SK-N-MC (cell line): ENCODE measurements around the gene TMOD1.

ENCODE experiments used
- DNase-seq: peaks from one replicate; pipeline ENCODE4 v3.0.0-alpha.2; 2011; ENCODE audit warnings: low read depth, low spot score
- H3K27ac ChIP-seq: fragments of 200-600 bp; sonication (generic); 2 replicates; pipeline ENCODE4 v1.5.1; 2016; ENCODE audit warnings: mixed run types
- H3K36me3 ChIP-seq: fragments of 200-600 bp; sonication (generic); 2 replicates; pipeline ENCODE4 v1.6.1; 2017; ENCODE audit warnings: antibody characterized with exemption, low read length, mixed read lengths; ENCODE audit not compliant: insufficient read depth
- H3K4me3 ChIP-seq: fragments of 200-600 bp; sonication (generic); 2 replicates; pipeline ENCODE4 v1.5.1; 2016
- H3K9ac ChIP-seq: fragments of 200-600 bp; sonication (generic); 2 replicates; pipeline ENCODE4 v1.8.0; 2017; ENCODE audit warnings: mixed run types, mixed read lengths; ENCODE audit not compliant: insufficient read length
- H3K9me3 ChIP-seq: fragments of 200-600 bp; sonication (generic); 2 replicates; pipeline ENCODE4 v1.6.1; 2017; ENCODE audit warnings: low read depth, mild to moderate bottlenecking, antibody characterized with exemption, low read length, moderate library complexity, mixed read lengths
- EZH2 ChIP-seq: fragments of 200-600 bp; sonication (generic); IDR thresholded peaks from one replicate; pipeline ENCODE4 v1.6.1; 2017; ENCODE audit warnings: antibody characterized with exemption
- FOXP2 ChIP-seq: optimal IDR thresholded peaks from 2 replicates; pipeline ENCODE3; 2011; ENCODE audit warnings: mild to moderate bottlenecking, moderate library complexity; ENCODE audit not compliant: insufficient read depth; ENCODE audit errors: extremely low read length, control extremely low read depth
- POLR2AphosphoS5 ChIP-seq: IDR thresholded peaks from 2 replicates; pipeline ENCODE4 v1.6.1; 2012; ENCODE audit warnings: mild to moderate bottlenecking, low read depth, low read length, borderline replicate concordance

Gene TMOD1

DNA sequence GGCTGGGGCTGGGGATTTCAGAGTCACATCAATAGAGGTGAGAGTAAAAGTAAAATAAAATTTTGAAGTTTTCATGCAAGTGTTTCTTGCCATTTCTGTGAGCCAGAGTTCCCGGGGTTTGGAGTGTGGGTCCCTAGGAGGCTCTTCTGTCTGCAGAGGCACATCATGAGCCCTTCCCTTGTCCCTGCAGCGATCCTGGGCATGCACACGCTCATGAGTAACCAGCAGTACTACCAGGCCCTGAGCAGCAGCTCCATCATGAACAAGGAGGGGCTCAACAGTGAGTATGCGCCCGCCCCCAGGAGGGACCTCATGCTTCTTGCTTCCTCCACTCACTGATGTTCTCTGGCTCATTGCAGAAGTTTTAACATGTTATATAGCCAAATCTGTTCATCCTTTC is 61.1 kb downstream of the TMOD1 start:
- DNase-seq, result no peak
- TF ChIP-seq FOXP2 (no peak), EZH2 (no peak), POLR2AphosphoS5 (no peak)
- no peak overlapping the region for H3K9ac ChIP-seq

DNA sequence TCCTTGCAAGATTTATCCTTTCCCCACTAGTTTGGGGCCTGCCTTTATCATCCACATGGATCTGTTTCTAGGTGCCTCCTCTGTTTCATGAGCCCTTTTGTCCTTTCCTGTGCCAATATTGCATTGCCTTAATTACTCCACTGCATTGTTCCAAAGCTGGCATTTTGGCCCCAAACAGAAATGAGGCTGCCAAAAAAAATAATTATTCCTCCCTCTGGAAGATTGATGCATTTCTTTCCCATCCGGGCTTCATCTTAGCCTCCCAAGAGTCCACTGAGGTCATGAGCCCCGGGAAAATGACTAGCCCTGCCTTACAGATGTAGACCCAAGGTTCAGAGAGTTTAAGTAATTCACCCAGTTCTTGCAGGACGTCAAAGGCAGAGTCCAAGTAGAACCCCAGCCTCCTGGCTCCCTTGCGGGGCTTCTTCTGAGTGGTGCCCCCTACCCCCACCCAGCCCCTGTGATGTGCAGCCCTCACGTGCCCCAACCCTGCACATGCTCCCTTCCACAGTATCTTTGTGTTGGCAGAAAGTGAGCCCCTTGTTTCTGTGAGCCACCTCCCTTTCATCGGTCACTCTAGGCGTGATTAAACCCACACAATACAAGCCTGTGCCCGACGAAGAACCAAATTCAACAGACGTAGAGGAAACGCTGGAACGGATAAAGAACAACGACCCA is 62.1 kb downstream of the TMOD1 start:
- H3K9ac ChIP-seq, result no peak overlapping the region
- TF ChIP-seq EZH2, result no peak
- TF ChIP-seq FOXP2, result no peak
- no peak for TF ChIP-seq POLR2AphosphoS5
- no peaks in the 10 kb centered on the region for H3K36me3 ChIP-seq
- H3K9me3 ChIP-seq, result no peaks in the 10 kb centered on the region
- no peak overlapping the region for H3K27ac ChIP-seq
- no peak for DNase-seq
- no peak overlapping the region for H3K4me3 ChIP-seq

More for the DNA sequence above, 61.1 kb downstream of the TMOD1 start:
- Histone ChIP-seq H3K27ac (no peak overlapping the region), H3K4me3 (no peak overlapping the region), H3K36me3 (no peaks in the 10 kb centered on the region), H3K9me3 (no peaks in the 10 kb centered on the region)

DNA sequence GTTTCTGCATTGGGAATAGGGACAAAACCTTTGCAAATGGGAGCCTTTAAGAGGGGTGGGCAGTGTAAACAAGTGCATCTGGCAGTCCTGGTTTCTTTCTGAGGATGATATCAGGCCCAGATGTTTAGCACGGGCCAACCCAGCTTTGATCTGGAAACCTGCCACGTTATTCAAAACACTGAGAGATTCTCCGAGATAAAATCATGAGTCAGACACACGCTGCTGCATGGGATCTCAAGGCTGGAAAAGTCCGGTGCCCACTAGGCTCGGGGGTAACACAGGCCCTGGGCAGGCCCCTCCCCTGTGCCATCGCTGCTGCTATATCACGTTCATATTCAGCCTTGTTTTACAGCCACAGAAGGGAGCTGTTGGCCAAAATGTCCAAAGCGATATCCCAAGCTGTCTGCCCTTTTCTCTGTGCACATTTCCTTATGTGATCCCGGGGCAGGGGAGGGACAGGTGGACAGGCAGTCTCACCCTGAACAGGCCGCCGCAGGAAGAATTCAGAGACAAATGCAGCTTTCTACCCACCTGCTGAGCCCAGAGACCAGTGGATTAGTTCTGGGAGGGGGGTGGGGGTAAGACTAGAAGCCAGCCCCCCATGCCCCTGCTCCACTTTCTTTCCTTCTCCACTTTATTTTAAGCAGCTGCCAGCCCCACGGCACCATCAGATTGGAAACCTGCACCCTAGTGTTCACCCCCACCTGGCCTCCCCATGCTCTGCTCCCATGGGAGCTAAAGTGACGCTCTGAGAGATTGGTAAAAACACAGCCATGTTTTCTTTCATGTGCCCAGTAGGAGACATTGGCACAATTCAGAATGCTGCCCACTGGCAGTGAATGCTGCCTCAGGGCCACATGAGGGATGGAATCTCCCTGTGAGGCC is 63.1 kb downstream of the TMOD1 start:
- H3K9ac ChIP-seq, result no peak overlapping the region
- H3K36me3 ChIP-seq, result no peaks in the 10 kb centered on the region
- no peak overlapping the region for H3K27ac ChIP-seq
- TF ChIP-seq FOXP2 (no peak), EZH2 (no peak)
- no peak for DNase-seq
- H3K4me3 ChIP-seq, result no peak overlapping the region
- no peaks in the 10 kb centered on the region for H3K9me3 ChIP-seq

DNA sequence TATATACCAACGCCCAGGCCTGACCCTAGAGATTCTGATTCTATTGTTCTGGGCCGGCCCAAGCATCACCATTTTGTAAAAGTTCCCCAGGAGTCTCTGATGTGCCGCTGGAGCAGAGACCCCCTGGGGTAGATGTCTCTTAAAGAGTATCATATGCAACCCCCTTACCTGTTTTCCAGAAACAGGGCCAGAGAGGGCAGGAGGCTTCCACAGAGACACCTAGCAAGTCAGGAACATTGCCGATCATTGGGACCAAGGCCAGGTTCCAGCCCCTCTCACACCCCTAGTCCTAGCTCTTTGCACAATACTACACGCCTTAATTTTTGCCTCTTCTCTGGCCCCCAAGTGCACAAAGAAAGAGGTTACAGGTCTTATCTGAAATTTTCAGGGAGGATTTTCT is 63.8 kb downstream of the TMOD1 start:
- TF ChIP-seq EZH2 (no peak), POLR2AphosphoS5 (no peak), FOXP2 (no peak)
- no peak overlapping the region for H3K9ac ChIP-seq
- no peak overlapping the region for H3K4me3 ChIP-seq
- H3K9me3 ChIP-seq, result no peaks in the 10 kb centered on the region
- H3K27ac ChIP-seq, result no peak overlapping the region
- DNase-seq, result no peak
- H3K36me3 ChIP-seq, result no peaks in the 10 kb centered on the region

DNA sequence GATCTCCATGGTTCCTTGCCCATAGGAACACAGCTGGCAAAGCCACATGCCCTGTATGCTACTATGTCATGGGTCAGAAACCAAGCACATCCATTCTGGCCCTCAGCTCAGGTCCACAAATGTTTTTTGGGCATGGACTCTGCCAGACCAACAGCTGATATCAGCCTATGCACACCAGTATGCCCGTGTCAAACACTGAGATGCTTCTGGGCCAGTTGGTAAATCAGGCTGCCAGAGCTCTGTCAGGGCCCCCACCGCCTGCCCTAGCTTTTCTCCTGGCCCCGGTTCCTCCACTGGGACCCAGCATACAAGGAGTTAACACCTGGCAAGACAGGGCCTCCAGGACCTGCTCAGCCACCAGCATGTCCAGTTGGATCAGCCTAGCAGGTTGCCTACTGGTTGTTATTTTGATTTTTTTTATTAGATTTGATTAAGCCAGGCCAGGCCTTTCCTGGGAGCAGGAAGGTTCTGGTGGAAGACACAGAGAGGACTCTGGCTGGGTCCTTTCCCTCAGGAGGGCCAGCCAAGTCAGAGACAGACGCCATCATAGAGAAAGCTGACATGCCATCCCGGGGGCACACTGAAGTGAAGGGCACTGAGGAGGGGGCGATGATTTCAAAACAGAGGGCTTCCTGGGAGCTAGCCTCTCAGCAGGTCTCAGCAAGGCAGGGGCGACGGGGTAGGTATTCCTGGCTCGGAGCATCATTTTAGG is 65.9 kb downstream of the TMOD1 start:
- Histone ChIP-seq H3K4me3 (no peak overlapping the region), H3K27ac (no peak overlapping the region), H3K36me3 (no peaks in the 10 kb centered on the region), H3K9me3 (no peaks in the 10 kb centered on the region), H3K9ac (no peak overlapping the region)
- TF ChIP-seq FOXP2 (no peak), POLR2AphosphoS5 (no peak), EZH2 (no peak)
- no peak for DNase-seq

DNA sequence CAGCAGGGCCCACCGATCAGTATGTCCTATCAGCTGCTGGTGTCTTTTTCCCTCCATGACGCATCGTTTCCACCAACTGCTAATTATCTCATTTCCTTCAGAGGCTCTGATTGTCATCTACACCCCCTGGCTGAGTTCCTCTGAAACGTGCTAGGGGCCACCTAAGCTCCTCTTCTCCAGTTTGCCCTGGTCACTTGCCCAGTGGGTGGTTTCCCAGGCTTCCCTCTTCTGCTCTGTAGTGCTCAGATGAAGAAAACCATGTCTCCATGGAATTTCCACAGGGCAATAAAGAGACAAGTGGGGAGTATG is 66.4 kb downstream of the TMOD1 start:
- Histone ChIP-seq H3K9ac (no peak overlapping the region), H3K27ac (no peak overlapping the region), H3K36me3 (no peaks in the 10 kb centered on the region), H3K9me3 (no peaks in the 10 kb centered on the region), H3K4me3 (no peak overlapping the region)
- no peak for TF ChIP-seq POLR2AphosphoS5
- no peak for TF ChIP-seq FOXP2
- no peak for TF ChIP-seq EZH2
- no peak for DNase-seq

DNA sequence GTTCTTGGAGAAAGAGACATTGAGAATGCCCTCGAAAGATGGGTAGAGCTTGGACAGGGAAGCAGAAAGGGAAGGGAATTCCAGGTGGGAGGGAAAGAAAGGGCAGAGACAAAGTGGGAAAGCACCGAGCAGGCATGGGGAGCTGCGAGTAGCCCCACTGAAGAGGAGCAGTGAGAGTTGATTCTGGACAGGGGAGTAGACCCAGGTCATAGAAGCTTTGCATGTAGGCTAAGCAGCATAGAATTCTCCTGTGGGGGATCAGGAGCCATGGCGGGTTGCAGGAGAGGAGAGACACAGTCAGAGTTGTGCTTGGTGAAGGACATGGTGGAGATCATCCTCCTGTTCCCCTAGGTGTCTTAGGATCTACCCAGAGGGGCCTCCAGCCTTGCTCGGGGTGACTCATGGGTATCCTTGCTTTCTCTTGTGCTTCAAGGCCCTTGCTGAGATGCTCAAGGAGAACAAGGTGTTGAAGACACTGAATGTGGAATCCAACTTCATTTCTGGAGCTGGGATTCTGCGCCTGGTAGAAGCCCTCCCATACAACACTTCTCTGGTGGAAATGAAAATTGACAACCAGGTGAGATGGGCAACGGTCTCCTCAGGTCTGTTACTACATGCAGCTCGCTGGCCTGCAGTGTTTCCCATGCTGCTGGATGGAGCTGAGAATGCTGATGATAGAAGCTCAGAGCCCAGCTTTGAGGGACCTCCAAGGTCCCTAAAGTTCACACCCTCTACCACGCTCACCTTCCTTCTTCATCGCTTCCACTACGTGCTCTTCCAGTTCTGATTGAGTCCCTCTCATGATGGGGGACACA is 67.2 kb downstream of the TMOD1 start:
- Histone ChIP-seq H3K27ac (no peak overlapping the region), H3K36me3 (no peaks in the 10 kb centered on the region)

DNA sequence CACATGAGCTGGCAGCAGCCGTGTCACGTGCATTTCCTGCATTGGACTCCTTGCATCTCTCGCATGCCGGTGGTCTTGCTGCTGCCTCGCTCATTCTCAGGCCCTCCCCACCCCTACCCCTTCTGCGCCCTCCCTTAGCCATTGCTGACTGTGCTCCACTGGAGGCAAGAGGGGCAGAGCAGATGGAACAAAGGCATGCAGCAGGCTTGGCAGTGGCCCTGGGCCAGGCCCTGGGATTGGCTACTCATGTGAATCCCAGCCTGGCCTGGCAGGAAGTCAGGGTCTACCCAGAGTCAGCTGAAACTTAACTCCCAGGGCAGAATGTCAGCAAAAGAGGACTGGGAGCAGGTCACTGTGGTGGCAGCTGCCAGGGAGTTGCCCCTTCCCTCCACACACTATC is 69.4 kb downstream of the TMOD1 start:
- DNase-seq, result no peak
- Histone ChIP-seq H3K4me3 (no peak overlapping the region), H3K27ac (no peak overlapping the region), H3K9me3 (no peaks in the 10 kb centered on the region), H3K36me3 (no peaks in the 10 kb centered on the region), H3K9ac (no peak overlapping the region)
- TF ChIP-seq EZH2, result no peak

More for the DNA sequence above, 67.2 kb downstream of the TMOD1 start:
- TF ChIP-seq EZH2, result no peak
- no peak for TF ChIP-seq FOXP2
- TF ChIP-seq POLR2AphosphoS5, result no peak
- Histone ChIP-seq H3K9me3 (no peaks in the 10 kb centered on the region), H3K9ac (no peak overlapping the region), H3K4me3 (no peak overlapping the region)
- DNase-seq, result no peak
